Stimulated activated CD8-positive, alpha-beta memory T cell treated with anti-CD3 and anti-CD28 coated beads, Interleukin-7, amount 100 ng/mL, for 4 hours (primary cell): ENCODE results near the gene TRIP11.

Experiments used
- DNase-seq, 2 donors: peaks; one replicate each; pipeline ENCODE4 v3.0.0-alpha.2; 2020; ENCODE audit warnings: low read depth in 2 of 2

The TRIP11 gene

GRCh38 chr14:91918186-91918883 lies 121.5 kb downstream of the TRIP11 start:
- DNase-seq: no peak
